ENCODE results near the gene TRIM45. TPM values are rescaled to one million over a fixed set of nuclear protein-coding genes. Genes with fewer than 3 reads are reported as not detected.

The TRIM45 gene
- total RNA-seq, 1 experiment from 2014 or later: 11.7 TPM

DNA sequence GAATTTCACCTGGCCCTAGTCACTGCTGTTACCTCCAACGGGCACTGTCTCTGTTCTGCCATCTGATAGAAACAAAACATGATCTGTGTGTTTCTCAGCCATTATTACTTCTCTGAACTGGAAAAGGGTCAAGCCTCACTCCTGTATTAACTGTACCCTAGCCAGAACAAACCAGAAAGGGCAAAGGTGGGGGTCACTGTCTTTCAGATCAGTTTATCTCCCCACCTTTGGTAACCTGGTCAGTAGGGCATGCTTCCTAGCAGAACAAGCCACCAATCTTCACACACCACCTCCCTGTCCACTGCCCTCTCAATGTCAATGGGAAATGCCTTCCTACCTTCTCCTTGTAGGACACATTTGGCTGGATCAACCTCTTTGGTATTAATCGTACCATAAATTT lies 3.9 kb downstream of the TRIM45 start:
- Histone ChIP-seq H3K9me3 (ENCODE audit: control insufficient read depth, low read depth, low read length) (no peaks in the 10 kb centered on the region), H3K27ac (ENCODE audit: insufficient read length, low read depth, low read length) (no peak overlapping the region), H4K8ac (replicated peaks; ENCODE audit: insufficient read length, low read depth, low read length) (no peak overlapping the region), H3K27me3 (ENCODE audit: insufficient read depth, low read length) (no peaks in the 10 kb centered on the region), H2AFZ (ENCODE audit: low read length) (no peak overlapping the region), H3K23ac (ENCODE audit: insufficient read length, low read depth, low read length) (no peak overlapping the region), H3T11ph (ENCODE audit: low read length) (no peak overlapping the region), H2BK15ac (ENCODE audit: low read depth, low read length) (no peak overlapping the region), H3K4ac (ENCODE audit: low read depth, low read length) (no peak overlapping the region), H3K9ac (ENCODE audit: extremely low read depth, insufficient read length, low read length) (no peak overlapping the region), H4K5ac (ENCODE audit: insufficient read length, low read depth, low read length) (no peak overlapping the region), H3K14ac (ENCODE audit: insufficient read depth, low read length) (no peak overlapping the region), H2BK120ac (ENCODE audit: low read depth, low read length, poor library complexity, severe bottlenecking) (no peak overlapping the region), H3K79me1 (ENCODE audit: insufficient read depth, low read depth, low read length, poor library complexity, severe bottlenecking) (no peaks in the 10 kb centered on the region), H3K18ac (ENCODE audit: insufficient read length, low read depth, low read length) (no peak overlapping the region), H2BK12ac (ENCODE audit: insufficient read length, low read depth, low read length) (no peak overlapping the region), H3K4me1 (ENCODE audit: insufficient read depth, low read length) (no peaks in the 10 kb centered on the region), H2BK20ac (ENCODE audit: low read depth, low read length, poor library complexity, severe bottlenecking) (no peak overlapping the region), H2BK5ac (ENCODE audit: insufficient read length, low read length) (no peak overlapping the region), H4K91ac (ENCODE audit: insufficient read length, low read depth, low read length) (no peak overlapping the region), H3K23me2 (ENCODE audit: insufficient read length, low read depth, low read length, poor library complexity, severe bottlenecking) (peaks cover 8% of the 10 kb centered on the region), H3K56ac (ENCODE audit: insufficient read length, low read depth, low read length) (no peak overlapping the region), H4K20me1 (ENCODE audit: control insufficient read depth, insufficient read depth, insufficient read length) (no peaks in the 10 kb centered on the region), H3K4me2 (ENCODE audit: insufficient read depth, insufficient read length, low read length) (no peak overlapping the region), H3K79me2 (ENCODE audit: insufficient read depth, low read length) (no peaks in the 10 kb centered on the region), H2AK5ac (ENCODE audit: insufficient read length, low read length) (no peak overlapping the region)
- H3K4me3 Mint-ChIP-seq: no peak overlapping the region
- H3K27me3 Mint-ChIP-seq (ENCODE audit: low read depth): no peaks in the 10 kb centered on the region; the same call in 1 of the 2 replicates
- H3K27ac Mint-ChIP-seq: peak overlapping the region in 1 of 3 experiments; percentile 50; a peak in 1 of 7 replicates
- DNase-seq: no peak
- H3K9me3 Mint-ChIP-seq: peaks cover 0 to under 1% of the 10 kb centered on the region in 2 experiments; a peak in 1 of 5 replicates
- peaks cover 18 to 19% of the 10 kb centered on the region in 2 experiments for H3K4me1 Mint-ChIP-seq
- H3K36me3 Mint-ChIP-seq (ENCODE audit: insufficient read depth in 1 of 3, low read depth in 3 of 3): peaks cover 16 to 44% (median 42%) of the 10 kb centered on the region in 3 experiments; a peak in 6 of 7 replicates
- TF ChIP-seq, protein P1, sequence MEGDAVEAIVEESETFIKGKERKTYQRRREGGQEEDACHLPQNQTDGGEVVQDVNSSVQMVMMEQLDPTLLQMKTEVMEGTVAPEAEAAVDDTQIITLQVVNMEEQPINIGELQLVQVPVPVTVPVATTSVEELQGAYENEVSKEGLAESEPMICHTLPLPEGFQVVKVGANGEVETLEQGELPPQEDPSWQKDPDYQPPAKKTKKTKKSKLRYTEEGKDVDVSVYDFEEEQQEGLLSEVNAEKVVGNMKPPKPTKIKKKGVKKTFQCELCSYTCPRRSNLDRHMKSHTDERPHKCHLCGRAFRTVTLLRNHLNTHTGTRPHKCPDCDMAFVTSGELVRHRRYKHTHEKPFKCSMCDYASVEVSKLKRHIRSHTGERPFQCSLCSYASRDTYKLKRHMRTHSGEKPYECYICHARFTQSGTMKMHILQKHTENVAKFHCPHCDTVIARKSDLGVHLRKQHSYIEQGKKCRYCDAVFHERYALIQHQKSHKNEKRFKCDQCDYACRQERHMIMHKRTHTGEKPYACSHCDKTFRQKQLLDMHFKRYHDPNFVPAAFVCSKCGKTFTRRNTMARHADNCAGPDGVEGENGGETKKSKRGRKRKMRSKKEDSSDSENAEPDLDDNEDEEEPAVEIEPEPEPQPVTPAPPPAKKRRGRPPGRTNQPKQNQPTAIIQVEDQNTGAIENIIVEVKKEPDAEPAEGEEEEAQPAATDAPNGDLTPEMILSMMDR (conservative IDR thresholded peaks at IDR 0.05): no peak
- no CpG with 5 or more reads among the region's 2 CpGs for WGBS (ENCODE audit: extremely low coverage, insufficient read length, low lambda C conversion rate)

All from H9 (cell line).